ENCODE data around the gene PMPCA.
A peak's percentile ranks its signal among the peaks of the same experiment; 100 is the strongest.

DNA sequence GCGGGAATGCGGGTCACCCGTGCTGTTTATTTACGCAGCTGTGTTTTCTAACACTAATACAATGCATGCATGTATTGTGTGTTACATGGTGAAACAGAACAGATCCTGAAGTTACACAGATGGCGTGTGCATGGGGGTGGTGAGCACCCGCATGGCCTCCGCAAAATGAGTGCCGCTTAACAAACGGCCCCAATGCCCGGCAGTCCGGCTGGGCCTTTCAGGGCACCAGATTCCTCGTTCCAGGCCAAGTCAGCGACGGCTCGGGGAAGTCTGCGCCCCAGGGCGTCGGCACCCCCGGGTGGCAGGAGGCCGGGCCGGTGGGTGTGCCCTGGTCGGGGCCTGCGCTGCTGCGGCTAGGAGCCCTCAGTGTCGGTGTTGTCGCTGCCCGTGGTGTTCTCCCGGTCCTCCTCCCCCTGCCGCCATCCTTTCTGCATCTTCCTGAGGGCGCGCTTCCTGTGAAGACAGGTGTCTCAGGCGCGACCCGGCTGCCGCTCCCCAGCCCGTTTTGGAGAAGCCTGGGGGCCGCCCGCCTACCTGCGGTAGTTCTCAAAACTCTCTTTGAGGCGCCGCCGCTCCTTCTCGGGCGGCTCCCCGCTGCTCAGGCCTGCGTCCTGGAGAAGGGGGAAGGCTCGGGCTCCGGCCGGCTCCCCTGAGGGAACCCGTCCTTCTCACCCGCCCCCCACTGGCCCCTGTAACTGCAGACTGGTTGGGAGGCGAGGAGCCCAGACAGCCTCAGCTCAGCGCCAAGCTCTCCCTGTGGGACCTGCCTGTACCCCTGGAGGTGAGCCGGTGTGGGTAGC lies 46.3 kb upstream of the PMPCA start:
- TF ChIP-seq, protein P1, sequence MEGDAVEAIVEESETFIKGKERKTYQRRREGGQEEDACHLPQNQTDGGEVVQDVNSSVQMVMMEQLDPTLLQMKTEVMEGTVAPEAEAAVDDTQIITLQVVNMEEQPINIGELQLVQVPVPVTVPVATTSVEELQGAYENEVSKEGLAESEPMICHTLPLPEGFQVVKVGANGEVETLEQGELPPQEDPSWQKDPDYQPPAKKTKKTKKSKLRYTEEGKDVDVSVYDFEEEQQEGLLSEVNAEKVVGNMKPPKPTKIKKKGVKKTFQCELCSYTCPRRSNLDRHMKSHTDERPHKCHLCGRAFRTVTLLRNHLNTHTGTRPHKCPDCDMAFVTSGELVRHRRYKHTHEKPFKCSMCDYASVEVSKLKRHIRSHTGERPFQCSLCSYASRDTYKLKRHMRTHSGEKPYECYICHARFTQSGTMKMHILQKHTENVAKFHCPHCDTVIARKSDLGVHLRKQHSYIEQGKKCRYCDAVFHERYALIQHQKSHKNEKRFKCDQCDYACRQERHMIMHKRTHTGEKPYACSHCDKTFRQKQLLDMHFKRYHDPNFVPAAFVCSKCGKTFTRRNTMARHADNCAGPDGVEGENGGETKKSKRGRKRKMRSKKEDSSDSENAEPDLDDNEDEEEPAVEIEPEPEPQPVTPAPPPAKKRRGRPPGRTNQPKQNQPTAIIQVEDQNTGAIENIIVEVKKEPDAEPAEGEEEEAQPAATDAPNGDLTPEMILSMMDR (conservative IDR thresholded peaks at IDR 0.05; ENCODE audit: low read length) = peak; percentile 44; the same call in 1 of the 2 replicates
- no peak for TF ChIP-seq EZH2phosphoT487 (IDR thresholded peaks at IDR 0.05; ENCODE audit: borderline replicate concordance, low read depth, low read length)
